Neutrophil (primary cell): ENCODE data around the gene NFATC3.

Source experiments
- H3K27ac ChIP-seq: fragments of 200-600 bp; sonication (generic); 2 replicates; pipeline ENCODE4 v1.5.1; 2016; ENCODE audit warnings: mild to moderate bottlenecking, moderate library complexity
- H3K27me3 ChIP-seq: fragments of 200-600 bp; sonication (generic); 2 replicates; pipeline ENCODE4 v1.6.0; 2016; ENCODE audit warnings: mild to moderate bottlenecking
- H3K36me3 ChIP-seq: fragments of 200-600 bp; sonication (generic); 2 replicates; pipeline ENCODE4 v1.5.1; 2017
- H3K4me1 ChIP-seq, 2 experiments: fragments of 200-600 bp in 1 of 2; sonication (generic) in 1 of 2; 1 replicate in 1 of 2; 2 replicates in 1 of 2; pipeline versions ENCODE4 v1.5.1 to v1.6.1; 2013 to 2016; ENCODE audit warnings: low read depth in 1 of 2, low read length in 1 of 2, mild to moderate bottlenecking in 1 of 2, moderate library complexity in 1 of 2; ENCODE audit not compliant: control insufficient read depth in 1 of 2, insufficient read depth in 1 of 2
- H3K4me3 ChIP-seq, 2 experiments: fragments of 200-600 bp in 1 of 2; sonication (generic) in 1 of 2; 1 replicate in 1 of 2; 2 replicates in 1 of 2; pipeline ENCODE4 v1.5.1; 2013 to 2016; ENCODE audit warnings: low read depth in 1 of 2, low read length in 1 of 2, mild to moderate bottlenecking in 1 of 2, moderate library complexity in 1 of 2
- H3K9me3 ChIP-seq: fragments of 200-600 bp; sonication (generic); 2 replicates; pipeline ENCODE4 v1.5.1; 2016
- CTCF ChIP-seq: fragments of 200-600 bp; sonication (generic); IDR thresholded peaks from 2 replicates; pipeline ENCODE4 v1.5.1; 2016; ENCODE audit warnings: antibody characterized with exemption

Gene NFATC3

DNA sequence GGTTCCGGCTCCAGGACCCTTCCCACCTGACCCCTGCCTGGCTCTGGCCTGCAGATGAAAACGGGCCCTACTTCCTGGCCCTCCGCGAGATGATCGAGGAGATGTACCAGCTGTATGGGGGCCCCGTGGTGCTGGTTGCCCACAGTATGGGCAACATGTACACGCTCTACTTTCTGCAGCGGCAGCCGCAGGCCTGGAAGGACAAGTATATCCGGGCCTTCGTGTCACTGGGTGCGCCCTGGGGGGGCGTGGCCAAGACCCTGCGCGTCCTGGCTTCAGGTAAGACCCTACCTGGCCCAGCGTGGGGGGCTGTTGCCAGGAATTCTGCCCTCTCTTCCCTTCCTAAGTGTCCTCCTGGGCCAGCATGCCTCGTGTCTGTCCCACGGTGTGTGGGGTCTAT lies 170.5 kb downstream of the NFATC3 start:
- Histone ChIP-seq H3K4me1 (peaks cover 15 to 16% of the 10 kb centered on the region in 2 experiments), H3K27me3 (no peaks in the 10 kb centered on the region), H3K36me3 (peaks cover 18% of the 10 kb centered on the region), H3K27ac (no peak overlapping the region), H3K9me3 (no peaks in the 10 kb centered on the region), H3K4me3 (no peak overlapping the region)
- no peak for TF ChIP-seq CTCF

GRCh38 chr16:68257251-68257905 lies 172.2 kb downstream of the NFATC3 start:
- H3K4me3 ChIP-seq: no peak overlapping the region
- no peaks in the 10 kb centered on the region for H3K27me3 ChIP-seq
- TF ChIP-seq CTCF: no peak
- H3K4me1 ChIP-seq: peaks cover 15 to 16% of the 10 kb centered on the region in 2 experiments
- peak overlapping the region; percentile 65 for H3K27ac ChIP-seq
- peaks cover 18% of the 10 kb centered on the region for H3K36me3 ChIP-seq
- H3K9me3 ChIP-seq: no peaks in the 10 kb centered on the region

DNA sequence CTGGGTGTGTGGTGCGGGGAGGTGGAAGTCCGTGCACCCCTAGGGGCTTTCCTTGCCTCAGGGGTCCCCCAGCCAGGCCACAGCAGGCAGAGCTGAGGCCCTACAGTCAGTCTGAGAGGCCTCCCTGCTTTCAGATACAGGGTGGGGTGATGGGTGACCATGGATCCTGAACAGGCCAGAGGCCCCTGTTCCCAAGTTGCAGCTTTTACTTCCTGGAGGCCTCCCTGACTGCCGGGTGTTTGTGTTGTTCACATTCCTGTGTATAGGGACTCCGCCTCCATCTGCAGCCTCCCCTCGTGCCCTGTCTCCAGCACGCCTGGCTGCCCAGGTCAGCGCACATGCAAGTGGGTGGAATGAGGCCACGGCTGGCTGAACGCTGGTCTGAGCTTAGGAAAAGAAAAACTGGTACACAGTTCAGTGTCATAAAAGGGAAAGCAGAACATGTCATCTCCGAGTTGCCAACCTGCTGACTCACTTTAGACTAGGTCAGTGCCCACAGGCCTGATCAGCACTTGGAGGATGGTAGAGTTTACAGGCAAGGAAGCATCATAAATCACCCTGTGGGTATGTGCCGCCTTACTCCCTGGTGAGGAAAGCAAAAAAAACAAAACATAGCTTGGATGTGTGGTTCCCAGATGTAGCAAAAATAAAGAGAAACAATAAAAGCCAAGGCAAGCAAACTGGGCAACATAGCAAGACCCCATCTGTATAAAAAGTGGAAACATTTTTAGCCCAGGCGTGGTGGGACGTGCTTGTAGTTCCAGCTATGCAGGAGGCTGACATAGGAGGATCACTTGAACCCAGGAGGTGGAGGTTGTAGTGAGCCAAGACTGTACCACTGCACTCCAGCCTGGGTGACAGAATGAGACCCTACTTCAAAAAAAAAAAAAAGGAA lies 173.0 kb downstream of the NFATC3 start:
- no peaks in the 10 kb centered on the region for H3K27me3 ChIP-seq
- peaks cover 18% of the 10 kb centered on the region for H3K36me3 ChIP-seq
- peaks cover 16 to 18% of the 10 kb centered on the region in 2 experiments for H3K4me1 ChIP-seq
- no peaks in the 10 kb centered on the region for H3K9me3 ChIP-seq
- no peak overlapping the region for H3K4me3 ChIP-seq
- peak overlapping the region; percentile 65 for H3K27ac ChIP-seq
- TF ChIP-seq CTCF: no peak

DNA sequence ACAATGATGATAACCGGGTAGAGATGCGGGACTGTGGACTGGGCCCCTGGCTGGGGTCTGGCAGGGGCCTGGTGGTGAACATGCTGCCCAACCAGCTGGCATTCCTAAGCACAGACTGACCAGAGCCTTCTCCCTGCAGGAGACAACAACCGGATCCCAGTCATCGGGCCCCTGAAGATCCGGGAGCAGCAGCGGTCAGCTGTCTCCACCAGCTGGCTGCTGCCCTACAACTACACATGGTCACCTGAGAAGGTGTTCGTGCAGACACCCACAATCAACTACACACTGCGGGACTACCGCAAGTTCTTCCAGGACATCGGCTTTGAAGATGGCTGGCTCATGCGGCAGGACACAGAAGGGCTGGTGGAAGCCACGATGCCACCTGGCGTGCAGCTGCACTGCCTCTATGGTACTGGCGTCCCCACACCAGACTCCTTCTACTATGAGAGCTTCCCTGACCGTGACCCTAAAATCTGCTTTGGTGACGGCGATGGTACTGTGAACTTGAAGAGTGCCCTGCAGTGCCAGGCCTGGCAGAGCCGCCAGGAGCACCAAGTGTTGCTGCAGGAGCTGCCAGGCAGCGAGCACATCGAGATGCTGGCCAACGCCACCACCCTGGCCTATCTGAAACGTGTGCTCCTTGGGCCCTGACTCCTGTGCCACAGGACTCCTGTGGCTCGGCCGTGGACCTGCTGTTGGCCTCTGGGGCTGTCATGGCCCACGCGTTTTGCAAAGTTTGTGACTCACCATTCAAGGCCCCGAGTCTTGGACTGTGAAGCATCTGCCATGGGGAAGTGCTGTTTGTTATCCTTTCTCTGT lies 174.0 kb downstream of the NFATC3 start:
- no peak for TF ChIP-seq CTCF
- H3K27me3 ChIP-seq: no peaks in the 10 kb centered on the region
- no peaks in the 10 kb centered on the region for H3K9me3 ChIP-seq
- H3K36me3 ChIP-seq: peaks cover 16% of the 10 kb centered on the region
- H3K4me3 ChIP-seq: no peak overlapping the region
- H3K4me1 ChIP-seq: peaks cover 25 to 27% of the 10 kb centered on the region in 2 experiments
- H3K27ac ChIP-seq: no peak overlapping the region

- Histone ChIP-seq H3K36me3 (peaks cover 13% of the 10 kb centered on the region), H3K4me3 (peak overlapping the region; percentile 83 to 85), H3K9me3 (no peaks in the 10 kb centered on the region), H3K27ac (peak overlapping the region; percentile 79), H3K4me1 (peaks cover 21 to 23% of the 10 kb centered on the region in 2 experiments), H3K27me3 (no peaks in the 10 kb centered on the region)
- TF ChIP-seq CTCF: no peak
Observed at GRCh38 chr16:68263559-68264127, 178.5 kb downstream of the NFATC3 start.
